Stimulated activated memory B cell treated with anti-CD40 and anti-IgM and Interleukin-4, amounts not matched to agents 10 μg/mL and 1 μg/mL and 100 μg/mL, for 72 hours (primary cell): ENCODE data around the gene SSRP1.

Experiments
- ATAC-seq: fragments of 150-1000 bp; cut with Tn5 transposase; 2 replicates; pipeline ENCODE4 v1.10.0; 2021
- H3K27ac Mint-ChIP-seq: one replicate; pipeline ENCODE4 v1.8.0; 2022; ENCODE audit warnings: mild to moderate bottlenecking, mixed read lengths
- H3K27me3 Mint-ChIP-seq: one replicate; pipeline ENCODE4 v1.8.0; 2022; ENCODE audit warnings: mixed read lengths
- H3K36me3 Mint-ChIP-seq: one replicate; pipeline ENCODE4 v1.8.0; 2022; ENCODE audit warnings: mixed read lengths
- H3K4me1 Mint-ChIP-seq: one replicate; pipeline ENCODE4 v1.8.0; 2022; ENCODE audit warnings: mixed read lengths
- H3K4me3 Mint-ChIP-seq: one replicate; pipeline ENCODE4 v1.8.0; 2022; ENCODE audit warnings: mild to moderate bottlenecking, moderate library complexity, mixed read lengths
- H3K9me3 Mint-ChIP-seq: one replicate; pipeline ENCODE4 v1.8.0; 2022; ENCODE audit warnings: mixed read lengths

The SSRP1 gene

DNA sequence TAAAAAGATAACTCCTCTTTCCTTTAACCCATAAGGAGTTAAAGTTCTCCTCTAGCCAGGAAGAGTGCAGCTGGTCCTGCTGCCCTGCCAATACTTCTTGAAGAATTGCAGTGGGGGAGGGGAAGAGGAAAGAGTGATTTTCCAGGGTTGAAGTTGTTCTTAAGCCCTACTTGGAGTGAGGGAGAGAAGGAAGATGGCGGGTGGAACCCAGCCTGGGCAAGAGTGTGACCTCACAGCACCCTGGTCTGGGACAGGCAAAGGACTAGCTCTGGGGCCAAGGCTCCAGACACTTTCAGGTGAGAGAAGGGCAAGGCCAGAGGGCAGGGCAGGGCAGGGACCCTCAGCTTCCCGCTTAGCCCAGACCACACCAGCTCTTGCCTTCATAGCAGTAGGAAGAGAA, 17.5 kb downstream of the SSRP1 start:
- Mint-ChIP-seq H3K27me3 (no peaks in the 10 kb centered on the region), H3K27ac (no peak overlapping the region), H3K36me3 (peaks cover 11% of the 10 kb centered on the region), H3K4me3 (no peak overlapping the region), H3K4me1 (peaks cover 15% of the 10 kb centered on the region), H3K9me3 (no peaks in the 10 kb centered on the region)
- ATAC-seq = no peak

DNA sequence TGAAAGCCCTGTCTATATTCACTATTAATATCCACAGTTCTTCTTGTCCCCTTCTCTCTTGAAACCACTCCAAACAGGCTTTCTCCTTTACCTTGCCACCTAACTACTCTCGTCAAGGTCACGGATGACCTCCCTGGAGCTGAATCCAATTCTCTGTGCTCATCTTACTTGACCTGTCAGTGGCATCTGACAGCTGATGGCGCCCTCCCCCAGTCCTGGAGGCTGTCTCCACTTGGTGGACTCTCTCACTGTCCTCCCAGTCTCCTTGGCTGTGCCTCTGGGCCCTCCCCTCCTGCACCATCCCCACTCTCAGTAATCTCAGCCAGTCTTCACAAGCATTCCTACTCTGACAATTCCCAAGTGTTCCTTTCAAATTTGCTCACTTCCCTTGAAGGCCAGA, 19.7 kb downstream of the SSRP1 start:
- peaks cover 8% of the 10 kb centered on the region for H3K4me1 Mint-ChIP-seq
- no peak overlapping the region for H3K27ac Mint-ChIP-seq
- ATAC-seq = no peak
- no peaks in the 10 kb centered on the region for H3K9me3 Mint-ChIP-seq
- no peak overlapping the region for H3K4me3 Mint-ChIP-seq
- H3K36me3 Mint-ChIP-seq = peaks cover 20% of the 10 kb centered on the region
- H3K27me3 Mint-ChIP-seq = no peaks in the 10 kb centered on the region

DNA sequence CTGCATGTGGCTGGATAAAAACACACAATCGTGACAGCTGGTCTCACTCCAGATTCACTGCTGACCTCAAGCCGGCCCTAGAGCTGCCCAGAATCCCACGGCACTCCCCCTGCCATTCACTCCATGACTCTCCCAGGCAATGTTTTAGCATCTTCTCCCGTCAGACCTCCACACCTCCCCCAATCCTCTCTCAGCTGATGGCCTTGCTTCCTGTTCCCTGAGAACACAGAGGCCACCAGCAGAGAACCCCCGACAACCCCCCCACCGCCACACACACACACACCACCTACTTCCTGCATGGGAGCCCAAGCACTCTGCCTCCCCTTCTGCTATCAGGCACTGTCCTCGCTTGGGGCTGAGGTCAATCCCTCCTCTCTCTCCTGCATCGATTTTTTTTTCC, 20.2 kb downstream of the SSRP1 start:
- H3K4me3 Mint-ChIP-seq = no peak overlapping the region
- no peak overlapping the region for H3K27ac Mint-ChIP-seq
- no peak for ATAC-seq
- H3K4me1 Mint-ChIP-seq = peaks cover 11% of the 10 kb centered on the region
- no peaks in the 10 kb centered on the region for H3K27me3 Mint-ChIP-seq
- H3K9me3 Mint-ChIP-seq = no peaks in the 10 kb centered on the region
- peaks cover 16% of the 10 kb centered on the region for H3K36me3 Mint-ChIP-seq

DNA sequence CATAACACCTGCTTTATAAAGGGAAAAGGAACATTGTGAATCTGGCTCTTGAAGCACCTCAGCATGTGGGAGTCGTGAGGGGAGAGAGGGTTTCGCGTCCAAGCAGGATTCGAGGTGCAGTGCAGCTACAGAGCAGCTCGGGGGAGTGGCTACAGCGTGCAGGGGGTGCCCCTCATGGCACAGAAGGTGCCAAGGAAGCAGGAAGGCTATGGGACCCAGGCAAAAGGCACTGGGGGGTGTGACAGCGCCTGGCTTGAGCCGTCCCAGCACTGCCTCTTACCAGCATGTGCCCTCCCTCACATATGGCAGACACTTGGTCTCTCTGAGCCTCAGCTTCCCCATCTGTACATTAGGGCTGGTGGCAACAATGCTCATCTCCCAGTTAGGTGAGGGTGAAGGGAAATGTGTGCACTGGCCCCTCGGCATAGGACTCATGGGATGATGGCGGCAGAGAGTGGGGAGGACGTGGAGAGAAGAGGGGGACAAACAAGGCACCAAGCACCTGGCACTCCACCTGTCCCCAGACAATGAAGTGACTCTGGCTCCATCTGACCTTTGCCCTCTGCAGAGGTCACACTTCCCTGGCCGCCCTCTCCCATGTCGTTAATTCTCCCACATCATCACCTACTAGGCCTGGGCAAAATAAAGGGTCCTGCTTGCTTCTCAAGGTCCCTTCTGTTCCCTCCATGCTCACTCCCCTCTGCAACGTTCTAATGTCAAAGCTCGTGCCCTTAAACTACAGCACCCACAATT, 21.3 kb downstream of the SSRP1 start:
- ATAC-seq = no peak
- no peaks in the 10 kb centered on the region for H3K9me3 Mint-ChIP-seq
- H3K27me3 Mint-ChIP-seq = no peaks in the 10 kb centered on the region
- H3K4me3 Mint-ChIP-seq = no peak overlapping the region
- peaks cover 27% of the 10 kb centered on the region for H3K36me3 Mint-ChIP-seq
- no peak overlapping the region for H3K27ac Mint-ChIP-seq
- H3K4me1 Mint-ChIP-seq = peaks cover 11% of the 10 kb centered on the region

DNA sequence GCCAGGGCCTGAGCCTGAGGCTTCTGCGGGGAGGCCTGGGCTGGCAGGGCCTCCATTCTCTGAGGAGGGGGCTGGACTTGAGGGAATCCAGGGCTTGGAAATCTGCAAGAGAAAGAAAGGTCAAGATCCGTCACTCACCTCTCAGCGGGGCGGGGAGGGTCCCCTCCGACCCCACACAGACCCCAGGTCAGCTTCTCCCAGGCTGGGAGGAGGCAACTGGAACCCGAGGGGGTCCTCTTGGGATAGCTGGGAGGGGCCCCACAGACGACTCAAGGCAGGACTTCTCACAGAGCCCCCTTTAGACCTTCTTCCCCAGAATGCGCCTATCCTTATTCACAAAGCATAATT, 21.9 kb downstream of the SSRP1 start:
- H3K9me3 Mint-ChIP-seq = no peaks in the 10 kb centered on the region
- peaks cover 23% of the 10 kb centered on the region for H3K36me3 Mint-ChIP-seq
- no peaks in the 10 kb centered on the region for H3K27me3 Mint-ChIP-seq
- ATAC-seq = no peak
- H3K27ac Mint-ChIP-seq = no peak overlapping the region
- no peak overlapping the region for H3K4me3 Mint-ChIP-seq
- H3K4me1 Mint-ChIP-seq = peaks cover 11% of the 10 kb centered on the region

DNA sequence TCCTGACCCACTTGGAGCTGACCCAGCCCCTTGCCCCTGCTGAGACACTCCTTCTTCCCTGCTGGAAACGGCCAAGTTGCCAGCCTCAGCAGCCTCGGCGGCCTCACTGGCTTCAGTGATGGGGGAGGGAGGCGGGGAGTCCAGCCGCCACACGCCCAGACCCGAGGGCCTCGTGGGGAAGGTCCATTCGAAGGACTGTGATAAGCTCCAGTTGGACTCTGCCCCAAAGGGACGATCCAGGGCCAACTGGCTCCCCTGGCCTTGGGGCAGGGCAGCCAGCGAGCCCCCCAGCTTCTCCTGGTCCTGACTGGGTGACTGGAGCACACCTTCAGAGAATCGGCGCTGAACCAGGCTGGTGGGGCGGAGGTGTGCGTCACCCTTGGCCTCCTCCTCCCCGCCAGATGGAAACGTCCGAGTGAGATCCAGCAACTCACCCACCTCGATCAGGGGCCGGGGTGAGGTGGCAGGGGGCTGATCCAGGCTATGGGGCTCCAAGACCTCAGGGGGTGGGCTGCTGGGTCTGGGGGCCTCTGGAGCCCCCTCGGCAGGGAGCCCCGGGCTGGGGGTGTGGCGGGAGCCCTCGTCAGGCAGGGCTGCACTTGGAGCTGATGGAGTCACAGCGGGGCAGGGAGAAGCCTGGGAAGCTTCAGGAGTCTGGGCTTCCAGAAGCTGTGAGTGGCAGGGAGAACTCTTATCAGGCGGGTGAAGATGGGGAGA, 22.5 kb downstream of the SSRP1 start:
- Mint-ChIP-seq H3K27ac (no peak overlapping the region), H3K27me3 (no peaks in the 10 kb centered on the region), H3K36me3 (peaks cover 23% of the 10 kb centered on the region), H3K4me1 (peaks cover 11% of the 10 kb centered on the region), H3K9me3 (no peaks in the 10 kb centered on the region), H3K4me3 (no peak overlapping the region)
- no peak for ATAC-seq

DNA sequence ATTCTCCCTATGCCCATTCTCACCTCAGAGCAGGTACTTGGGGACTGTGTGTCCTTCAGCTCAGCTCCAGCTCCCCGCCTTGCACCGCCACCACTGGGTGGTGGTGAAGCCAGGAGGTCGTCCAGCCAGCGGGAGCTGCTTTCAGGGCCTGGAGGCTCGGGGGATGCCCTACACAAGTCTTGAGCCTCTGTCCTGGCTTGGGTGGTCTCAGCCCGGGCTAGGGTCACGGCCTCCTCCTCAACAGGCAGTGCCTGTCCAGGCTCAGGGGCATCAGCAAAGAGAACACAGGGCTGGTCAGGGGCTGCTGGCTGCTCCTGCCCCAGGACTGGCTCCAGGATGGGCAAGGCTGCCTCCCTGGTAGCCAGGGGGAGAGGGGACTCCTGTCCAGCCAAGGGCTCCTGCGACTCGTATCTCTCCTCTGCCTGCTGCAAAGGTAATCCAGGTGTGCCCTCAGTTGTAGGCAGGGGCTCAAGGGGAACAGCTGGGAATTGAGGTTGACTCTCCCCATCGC, 23.1 kb downstream of the SSRP1 start:
- no peaks in the 10 kb centered on the region for H3K27me3 Mint-ChIP-seq
- ATAC-seq = no peak
- H3K9me3 Mint-ChIP-seq = no peaks in the 10 kb centered on the region
- H3K4me1 Mint-ChIP-seq = peaks cover 11% of the 10 kb centered on the region
- no peak overlapping the region for H3K27ac Mint-ChIP-seq
- H3K36me3 Mint-ChIP-seq = peaks cover 23% of the 10 kb centered on the region
- no peak overlapping the region for H3K4me3 Mint-ChIP-seq

DNA sequence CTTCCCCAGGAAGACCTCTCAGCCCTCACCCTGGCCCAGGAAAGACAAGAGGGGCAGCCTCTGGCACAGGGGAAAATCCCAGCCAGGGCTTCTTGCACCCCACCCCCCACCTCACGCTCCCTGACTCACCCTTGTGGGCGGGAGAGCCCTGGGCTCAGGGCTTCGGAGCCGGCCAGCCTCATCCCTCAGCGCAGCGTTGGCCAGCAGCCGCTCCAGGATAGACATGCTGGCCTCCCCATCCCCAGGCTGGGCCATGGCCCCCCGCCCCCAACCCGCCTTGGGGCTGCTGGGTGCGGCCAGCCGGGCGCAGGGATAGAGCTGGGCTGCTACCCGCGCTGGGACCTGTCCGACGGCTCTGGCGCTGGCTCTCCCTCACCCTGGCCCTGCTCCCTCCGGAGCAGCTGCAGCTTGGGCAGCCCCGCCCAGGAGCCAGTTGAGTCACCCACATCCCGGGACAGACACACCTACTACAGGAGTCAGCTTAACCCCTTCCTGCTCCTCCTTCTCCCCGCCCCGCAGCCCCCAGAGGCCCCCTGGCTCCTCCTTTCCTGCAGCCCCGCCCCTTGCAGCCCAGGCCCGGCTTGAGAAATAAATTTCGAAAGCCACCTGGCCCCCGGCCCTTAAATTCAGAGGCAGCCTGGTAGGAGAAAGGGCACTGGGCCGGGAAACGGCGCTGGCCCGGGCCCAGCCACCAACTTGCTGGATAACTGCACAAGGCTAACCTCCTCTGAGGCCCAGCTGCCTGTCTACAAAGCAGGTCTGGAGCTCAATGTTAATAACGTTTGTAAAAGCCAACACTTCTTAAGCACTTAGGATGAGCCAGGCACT, 24.4 kb downstream of the SSRP1 start:
- peak; percentile 75 for ATAC-seq
- peaks cover 18% of the 10 kb centered on the region for H3K4me1 Mint-ChIP-seq
- no peaks in the 10 kb centered on the region for H3K9me3 Mint-ChIP-seq
- no peak overlapping the region for H3K27ac Mint-ChIP-seq
- H3K4me3 Mint-ChIP-seq = peak overlapping the region; percentile 17
- no peaks in the 10 kb centered on the region for H3K27me3 Mint-ChIP-seq
- H3K36me3 Mint-ChIP-seq = peaks cover 23% of the 10 kb centered on the region

DNA sequence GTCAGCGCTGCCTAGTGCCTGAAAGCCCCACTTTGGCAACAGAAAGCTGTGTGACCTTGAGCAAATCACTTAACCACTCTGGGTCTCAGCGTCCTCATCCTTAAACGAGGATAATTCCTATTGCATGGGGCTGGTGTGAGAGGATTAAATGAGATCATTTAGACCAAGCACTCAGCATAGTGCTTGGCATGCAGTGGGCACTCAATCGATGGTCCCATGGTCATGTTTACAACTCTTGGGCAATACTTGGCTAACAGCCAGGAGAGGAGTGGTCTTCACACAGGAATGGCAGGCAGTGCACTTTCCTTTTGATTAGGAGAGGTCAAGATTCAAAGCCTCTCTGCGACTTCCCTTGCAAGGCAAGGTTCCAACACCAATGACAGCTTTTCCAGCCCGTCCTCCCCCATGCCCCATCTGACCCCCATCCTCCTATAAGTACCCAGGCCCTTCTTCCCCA, 25.0 kb downstream of the SSRP1 start:
- Mint-ChIP-seq H3K9me3 (no peaks in the 10 kb centered on the region), H3K4me3 (no peak overlapping the region), H3K27me3 (no peaks in the 10 kb centered on the region), H3K27ac (no peak overlapping the region), H3K4me1 (peaks cover 18% of the 10 kb centered on the region), H3K36me3 (peaks cover 23% of the 10 kb centered on the region)
- no peak for ATAC-seq

DNA sequence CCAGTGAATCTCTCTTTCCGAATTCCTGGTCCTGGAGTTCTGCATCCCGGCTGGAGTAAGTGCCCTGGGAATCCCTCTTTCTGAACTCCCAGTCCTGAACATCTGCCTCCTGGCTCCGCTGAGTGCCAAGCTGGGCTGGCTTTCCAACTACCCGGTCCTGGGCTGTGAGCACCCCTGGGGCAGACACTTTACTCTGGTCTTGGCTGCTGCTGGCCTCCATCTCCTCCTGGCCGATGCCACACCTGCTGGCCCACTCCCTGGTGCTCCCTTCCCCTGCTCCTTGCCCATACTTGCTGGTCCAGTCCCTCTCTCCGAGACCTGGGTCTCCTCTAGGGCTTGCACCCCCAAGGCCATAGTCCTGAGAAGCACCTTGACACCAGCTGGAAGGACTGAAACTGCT, 25.6 kb downstream of the SSRP1 start:
- no peak overlapping the region for H3K4me3 Mint-ChIP-seq
- ATAC-seq = no peak
- no peaks in the 10 kb centered on the region for H3K27me3 Mint-ChIP-seq
- H3K9me3 Mint-ChIP-seq = no peaks in the 10 kb centered on the region
- H3K4me1 Mint-ChIP-seq = peaks cover 18% of the 10 kb centered on the region
- no peak overlapping the region for H3K27ac Mint-ChIP-seq
- peaks cover 23% of the 10 kb centered on the region for H3K36me3 Mint-ChIP-seq

DNA sequence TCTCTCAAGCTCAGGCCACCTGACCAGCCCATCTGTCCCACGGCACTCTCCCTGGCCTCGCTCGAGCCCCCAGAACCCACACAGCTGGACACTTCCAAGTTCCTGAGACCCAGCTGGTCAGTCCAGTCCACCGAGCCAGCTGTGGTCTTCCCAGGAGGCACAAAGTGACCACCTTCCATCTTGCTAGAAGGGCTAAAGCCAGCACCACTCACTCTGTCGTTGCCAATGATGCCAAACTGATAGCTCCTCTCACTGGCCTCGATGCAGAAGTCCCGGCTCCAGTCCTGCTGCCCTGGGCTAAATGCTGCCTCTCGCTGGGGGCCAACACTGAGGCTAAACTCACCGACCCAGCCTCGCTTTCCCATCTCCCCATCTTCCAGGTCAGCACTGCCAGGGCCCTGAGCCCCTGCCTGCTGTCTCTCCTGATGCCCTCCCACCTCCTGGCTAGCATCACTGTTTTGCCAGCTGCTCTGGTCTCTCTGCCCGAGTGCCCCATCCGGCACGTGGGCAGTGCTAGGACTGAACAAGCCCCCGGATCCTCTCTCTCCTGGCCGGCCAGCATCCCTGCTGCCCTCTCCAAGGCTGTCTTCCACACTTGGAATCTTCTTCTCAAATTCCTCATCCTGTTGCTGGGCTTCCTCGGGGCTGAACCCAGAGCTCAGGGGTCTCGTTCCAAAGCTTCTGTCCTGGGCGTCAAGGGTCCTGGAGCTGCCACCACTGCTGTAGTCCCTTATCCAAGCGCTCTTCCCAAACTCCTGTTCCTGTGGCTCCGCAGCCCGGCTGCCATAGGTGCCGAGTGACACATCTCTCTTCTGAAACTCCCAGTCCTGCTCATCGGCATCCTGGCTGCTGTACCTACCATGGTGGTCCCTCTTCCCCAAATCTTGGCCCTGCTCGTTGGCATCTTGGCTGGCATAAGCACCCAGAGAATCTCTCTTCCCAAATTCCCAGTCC, 26.3 kb downstream of the SSRP1 start:
- no peak overlapping the region for H3K27ac Mint-ChIP-seq
- no peak for ATAC-seq
- H3K4me1 Mint-ChIP-seq = peaks cover 18% of the 10 kb centered on the region
- no peaks in the 10 kb centered on the region for H3K9me3 Mint-ChIP-seq
- no peaks in the 10 kb centered on the region for H3K27me3 Mint-ChIP-seq
- no peak overlapping the region for H3K4me3 Mint-ChIP-seq
- H3K36me3 Mint-ChIP-seq = peaks cover 23% of the 10 kb centered on the region

DNA sequence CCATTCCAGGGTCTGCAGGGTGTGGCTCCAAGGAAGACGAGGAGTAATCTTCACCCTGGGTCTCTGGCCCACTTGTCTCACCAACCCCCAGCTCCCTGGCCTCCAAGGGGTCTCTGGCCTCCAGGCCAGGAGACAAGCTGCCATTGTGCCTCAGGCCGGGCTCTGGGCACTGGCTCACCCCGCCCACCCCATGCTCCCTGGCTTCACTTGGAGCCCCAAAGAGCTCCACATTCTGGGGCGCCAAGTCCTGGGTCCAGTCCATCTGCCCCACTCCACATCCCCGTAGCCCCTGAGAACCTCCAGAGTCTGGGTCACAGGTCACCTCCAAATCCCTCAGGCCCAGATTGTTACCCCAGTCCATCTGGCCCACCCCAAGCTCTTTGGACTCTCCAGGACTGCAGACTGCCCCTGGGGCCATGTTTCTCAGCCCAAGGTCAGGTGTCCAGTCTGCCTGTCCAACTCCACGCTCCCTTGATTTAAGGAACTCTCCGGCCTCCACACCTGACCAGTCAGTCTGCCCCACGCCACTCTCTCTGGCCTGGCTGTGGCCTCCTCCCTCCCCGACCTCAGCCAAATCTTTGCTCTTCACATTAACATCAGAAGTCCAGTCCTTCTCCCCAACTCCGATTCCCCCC, 27.1 kb downstream of the SSRP1 start:
- Mint-ChIP-seq H3K4me3 (no peak overlapping the region), H3K27ac (no peak overlapping the region), H3K4me1 (peaks cover 18% of the 10 kb centered on the region), H3K9me3 (no peaks in the 10 kb centered on the region), H3K27me3 (no peaks in the 10 kb centered on the region), H3K36me3 (peaks cover 23% of the 10 kb centered on the region)
- ATAC-seq = no peak

DNA sequence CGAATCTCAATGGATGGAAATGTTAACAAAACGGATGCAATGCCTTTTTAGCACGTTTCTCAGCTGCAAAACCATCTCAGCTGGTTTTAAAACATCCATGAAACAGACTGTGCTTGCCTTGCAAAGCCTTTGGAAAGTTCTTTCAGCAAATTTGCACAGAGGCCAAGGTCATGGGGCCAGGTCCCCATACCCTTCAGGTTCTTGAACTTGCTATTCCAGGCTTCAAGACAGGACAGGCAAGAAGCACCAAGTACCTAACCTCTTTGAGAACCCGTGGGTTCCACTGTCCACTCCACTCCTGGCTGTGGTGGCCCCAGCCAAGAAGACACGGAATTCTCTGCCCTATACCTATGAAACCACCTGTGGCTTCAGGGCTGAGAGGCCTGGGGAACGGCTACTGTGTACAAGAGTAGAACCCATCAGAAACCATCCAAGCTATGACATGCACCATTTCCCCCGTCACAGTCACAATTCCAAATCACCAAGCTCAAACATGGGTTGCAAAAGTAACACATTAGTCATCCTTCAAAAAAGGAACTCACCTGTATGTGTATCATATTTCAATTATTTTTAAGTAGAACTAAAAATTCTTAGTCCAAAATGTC, 27.9 kb downstream of the SSRP1 start:
- Mint-ChIP-seq H3K27me3 (no peaks in the 10 kb centered on the region), H3K9me3 (no peaks in the 10 kb centered on the region), H3K27ac (no peak overlapping the region)

More for the DNA sequence above, 27.9 kb downstream of the SSRP1 start:
- Mint-ChIP-seq H3K4me1 (peaks cover 18% of the 10 kb centered on the region), H3K4me3 (no peak overlapping the region), H3K36me3 (peaks cover 20% of the 10 kb centered on the region)
- ATAC-seq = no peak
